ENCODE results near the gene GPAT3.

DNA sequence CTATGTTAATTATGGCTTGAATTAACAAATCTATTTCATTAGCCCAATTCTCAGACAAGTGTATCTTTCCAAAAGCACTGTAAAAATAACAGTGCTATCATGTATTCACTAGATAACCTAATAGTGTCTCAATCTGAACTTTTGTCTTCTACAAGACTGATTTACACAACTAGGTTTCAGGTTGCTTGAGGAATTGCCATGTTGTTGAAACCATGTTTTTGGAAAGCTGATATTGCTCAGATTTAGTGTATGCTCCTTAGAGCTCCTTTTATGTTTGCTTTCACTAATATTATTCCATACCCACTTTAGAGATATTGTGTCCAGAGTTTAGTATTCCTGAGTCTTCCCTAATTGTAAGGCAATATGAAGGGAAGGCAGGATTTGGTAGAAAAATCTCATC, 70.6 kb downstream of the GPAT3 start:
- TF ChIP-seq, protein P1, sequence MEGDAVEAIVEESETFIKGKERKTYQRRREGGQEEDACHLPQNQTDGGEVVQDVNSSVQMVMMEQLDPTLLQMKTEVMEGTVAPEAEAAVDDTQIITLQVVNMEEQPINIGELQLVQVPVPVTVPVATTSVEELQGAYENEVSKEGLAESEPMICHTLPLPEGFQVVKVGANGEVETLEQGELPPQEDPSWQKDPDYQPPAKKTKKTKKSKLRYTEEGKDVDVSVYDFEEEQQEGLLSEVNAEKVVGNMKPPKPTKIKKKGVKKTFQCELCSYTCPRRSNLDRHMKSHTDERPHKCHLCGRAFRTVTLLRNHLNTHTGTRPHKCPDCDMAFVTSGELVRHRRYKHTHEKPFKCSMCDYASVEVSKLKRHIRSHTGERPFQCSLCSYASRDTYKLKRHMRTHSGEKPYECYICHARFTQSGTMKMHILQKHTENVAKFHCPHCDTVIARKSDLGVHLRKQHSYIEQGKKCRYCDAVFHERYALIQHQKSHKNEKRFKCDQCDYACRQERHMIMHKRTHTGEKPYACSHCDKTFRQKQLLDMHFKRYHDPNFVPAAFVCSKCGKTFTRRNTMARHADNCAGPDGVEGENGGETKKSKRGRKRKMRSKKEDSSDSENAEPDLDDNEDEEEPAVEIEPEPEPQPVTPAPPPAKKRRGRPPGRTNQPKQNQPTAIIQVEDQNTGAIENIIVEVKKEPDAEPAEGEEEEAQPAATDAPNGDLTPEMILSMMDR (conservative IDR thresholded peaks at IDR 0.05; ENCODE audit: low read depth, low read length), result no peak
- no peak for TF ChIP-seq EZH2 (IDR thresholded peaks at IDR 0.05; ENCODE audit: low read length, unreplicated experiment)

All from PC-3 (cell line).